Endothelial cell of umbilical vein (primary cell): ENCODE measurements around the gene ATP8A2.

Experiments used
- JUN ChIP-seq: IDR thresholded peaks from 2 replicates; pipeline ENCODE4 v1.6.1; 2011; ENCODE audit warnings: borderline replicate concordance, low read depth; ENCODE audit not compliant: insufficient read length, insufficient read depth
- TF ChIP-seq, protein P1 (sequence below), 2 donors: IDR thresholded peaks; 1 replicate in 1 of 2; 2 replicates in 1 of 2; pipeline ENCODE4 v1.5.1; 2011; ENCODE audit warnings: low read length in 2 of 2, mild to moderate bottlenecking in 2 of 2, moderate library complexity in 2 of 2, control low read depth in 1 of 2, inconsistent platforms in 1 of 2, low read depth in 1 of 2; ENCODE audit not compliant: insufficient read depth in 1 of 2; ENCODE audit errors: extremely low read depth in 1 of 2

DNA sequence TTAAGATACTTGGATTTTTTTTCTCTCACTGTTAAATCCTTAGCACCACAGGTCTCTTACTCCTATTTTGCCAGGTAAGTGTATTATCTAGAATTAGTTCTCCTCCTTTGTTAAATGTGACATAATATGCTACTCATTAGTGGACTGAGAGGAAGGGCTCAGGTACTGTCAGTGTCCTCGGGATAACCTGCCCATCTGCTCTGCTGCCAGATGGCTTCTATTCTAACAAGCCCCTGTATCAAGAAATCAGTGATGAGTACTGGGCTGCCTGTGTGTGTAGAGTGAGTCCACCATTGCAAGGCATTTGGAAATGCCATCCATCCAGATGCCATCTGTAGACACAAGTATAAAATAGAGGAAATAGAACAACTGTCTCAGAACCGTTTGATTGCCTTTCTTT is 209.6 kb downstream of the ATP8A2 start:
- TF ChIP-seq, protein P1, sequence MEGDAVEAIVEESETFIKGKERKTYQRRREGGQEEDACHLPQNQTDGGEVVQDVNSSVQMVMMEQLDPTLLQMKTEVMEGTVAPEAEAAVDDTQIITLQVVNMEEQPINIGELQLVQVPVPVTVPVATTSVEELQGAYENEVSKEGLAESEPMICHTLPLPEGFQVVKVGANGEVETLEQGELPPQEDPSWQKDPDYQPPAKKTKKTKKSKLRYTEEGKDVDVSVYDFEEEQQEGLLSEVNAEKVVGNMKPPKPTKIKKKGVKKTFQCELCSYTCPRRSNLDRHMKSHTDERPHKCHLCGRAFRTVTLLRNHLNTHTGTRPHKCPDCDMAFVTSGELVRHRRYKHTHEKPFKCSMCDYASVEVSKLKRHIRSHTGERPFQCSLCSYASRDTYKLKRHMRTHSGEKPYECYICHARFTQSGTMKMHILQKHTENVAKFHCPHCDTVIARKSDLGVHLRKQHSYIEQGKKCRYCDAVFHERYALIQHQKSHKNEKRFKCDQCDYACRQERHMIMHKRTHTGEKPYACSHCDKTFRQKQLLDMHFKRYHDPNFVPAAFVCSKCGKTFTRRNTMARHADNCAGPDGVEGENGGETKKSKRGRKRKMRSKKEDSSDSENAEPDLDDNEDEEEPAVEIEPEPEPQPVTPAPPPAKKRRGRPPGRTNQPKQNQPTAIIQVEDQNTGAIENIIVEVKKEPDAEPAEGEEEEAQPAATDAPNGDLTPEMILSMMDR (IDR thresholded peaks at IDR 0.05; ENCODE audit: extremely low read depth in 1 of 2, insufficient read depth in 1 of 2, low read depth in 1 of 2, low read length in 2 of 2), result no peak
- TF ChIP-seq JUN, result no peak
